AML-193 (cell line): ENCODE measurements around the gene TPK1.
"Not testable (repeated sequence)": the region's sequence is repeated elsewhere in the genome, so short reads cannot be mapped to it uniquely, and the experiment has no call there.

Experiments
- DNase-seq, 2 experiments: peaks; one replicate each; lab custom pipeline; 2025; lab: John Stamatoyannopoulos, UW

TPK1 gene

DNA sequence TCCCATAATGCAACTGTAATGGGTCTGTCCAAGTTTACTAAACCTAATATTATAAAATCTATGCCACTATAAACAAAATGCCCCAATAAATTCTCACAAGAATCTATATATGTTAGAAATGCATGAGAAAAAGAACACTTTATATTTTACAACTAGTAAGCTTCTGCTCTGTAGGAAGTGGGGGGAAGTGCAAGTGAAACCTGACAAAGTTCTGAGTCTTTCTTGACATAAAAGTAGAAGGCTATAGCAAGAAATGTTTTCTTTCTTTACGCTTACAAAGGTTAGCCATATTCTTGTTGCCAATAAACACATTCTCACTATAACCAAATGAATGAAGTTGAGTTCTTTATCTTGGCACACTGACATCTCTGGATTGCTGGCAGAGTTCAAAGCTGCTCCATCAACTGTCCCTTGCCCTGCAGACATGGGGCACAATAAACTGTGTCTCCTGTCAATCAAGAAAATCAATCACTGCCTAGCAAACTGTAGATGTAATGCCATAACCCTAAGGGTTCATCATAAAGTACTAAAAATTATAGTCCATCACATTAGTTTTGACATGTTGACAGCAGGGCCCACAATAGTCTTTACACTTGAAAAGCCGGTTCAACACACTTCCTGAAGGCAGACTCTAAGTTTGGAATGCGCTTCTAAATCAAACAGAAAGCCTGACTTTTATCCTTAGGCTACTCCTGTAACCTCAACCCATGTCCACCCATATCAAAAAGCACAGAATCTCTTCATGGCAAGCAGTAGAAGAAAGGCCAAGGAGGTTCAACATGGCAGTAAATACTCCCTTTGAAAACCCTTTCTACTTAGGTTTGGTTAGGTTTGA, 58.6 kb downstream of the TPK1 start:
- DNase-seq = no peak

DNA sequence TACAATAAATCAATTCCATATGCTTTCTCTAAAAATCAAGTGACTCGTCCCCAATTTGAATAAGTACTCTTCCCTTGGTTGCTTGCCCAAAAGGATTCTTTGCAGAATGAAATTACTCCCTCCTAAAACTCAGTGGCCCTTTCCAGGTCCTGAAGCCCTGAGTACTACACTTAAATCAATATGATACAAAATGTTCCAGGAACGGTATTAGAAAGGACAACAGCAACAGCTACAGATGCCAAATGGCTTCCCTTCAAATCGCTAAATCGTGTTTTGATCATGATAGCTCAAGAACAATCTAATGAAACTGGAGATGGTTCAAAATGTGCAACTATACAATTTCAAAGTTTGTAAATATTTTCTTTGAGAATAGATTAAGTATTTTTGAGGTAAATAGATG, 59.4 kb downstream of the TPK1 start:
- no peak for DNase-seq

DNA sequence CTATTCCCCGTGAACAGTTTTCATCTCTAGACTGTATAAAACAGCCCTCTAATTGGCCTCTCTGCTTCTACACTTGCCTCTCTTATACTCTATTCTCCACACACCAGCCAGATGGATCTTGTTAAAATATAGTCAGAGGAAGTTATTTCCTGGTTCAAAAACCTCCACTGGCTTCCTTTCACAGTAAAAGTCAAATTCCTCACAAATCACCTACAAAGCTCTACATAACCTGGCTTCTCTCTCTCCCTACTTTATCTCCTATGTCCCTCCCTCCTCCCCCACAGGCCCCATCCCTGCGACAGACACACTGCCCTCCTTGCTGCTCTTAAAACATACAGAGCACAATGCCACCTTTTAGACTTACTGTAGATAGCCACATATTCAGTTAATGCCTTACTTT, 60.1 kb downstream of the TPK1 start:
- DNase-seq = no peak

DNA sequence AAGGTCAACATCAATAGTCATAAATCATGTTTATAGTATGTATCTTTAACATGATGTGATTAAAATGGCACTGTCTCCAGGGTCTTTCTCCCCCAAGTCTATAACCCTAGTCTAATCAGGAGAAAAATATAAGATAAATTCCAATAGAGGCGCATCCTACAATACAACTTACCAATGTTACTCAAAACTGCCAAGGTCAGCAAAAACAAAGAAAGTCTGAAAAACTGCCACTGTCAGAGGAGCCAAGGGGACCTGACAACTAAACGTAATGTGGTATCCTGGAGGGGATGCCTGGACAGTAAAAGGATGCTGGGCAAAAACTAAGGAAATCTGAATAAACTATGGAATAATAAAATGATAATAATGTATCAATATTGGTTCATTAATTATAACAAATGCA, 63.9 kb downstream of the TPK1 start:
- no peak for DNase-seq

DNA sequence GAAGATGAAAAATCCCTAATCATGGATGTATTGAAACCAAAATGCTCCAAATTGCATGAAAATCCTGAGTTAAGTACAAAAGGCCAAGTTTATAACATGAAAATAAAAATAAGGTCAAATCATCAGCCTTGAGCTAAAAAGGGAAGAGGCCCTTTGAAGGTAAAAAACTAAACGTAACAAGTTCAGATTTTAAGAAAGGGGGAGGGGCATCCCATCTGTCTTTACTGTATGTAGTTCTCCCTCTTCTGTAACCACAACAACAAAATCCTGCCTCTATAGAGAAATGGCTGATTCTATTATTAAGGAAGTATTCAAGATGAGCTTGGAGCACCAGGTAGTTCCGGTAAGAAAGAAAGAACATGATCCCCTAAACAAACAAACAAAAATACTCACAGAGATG, 64.7 kb downstream of the TPK1 start:
- DNase-seq = no peak

DNA sequence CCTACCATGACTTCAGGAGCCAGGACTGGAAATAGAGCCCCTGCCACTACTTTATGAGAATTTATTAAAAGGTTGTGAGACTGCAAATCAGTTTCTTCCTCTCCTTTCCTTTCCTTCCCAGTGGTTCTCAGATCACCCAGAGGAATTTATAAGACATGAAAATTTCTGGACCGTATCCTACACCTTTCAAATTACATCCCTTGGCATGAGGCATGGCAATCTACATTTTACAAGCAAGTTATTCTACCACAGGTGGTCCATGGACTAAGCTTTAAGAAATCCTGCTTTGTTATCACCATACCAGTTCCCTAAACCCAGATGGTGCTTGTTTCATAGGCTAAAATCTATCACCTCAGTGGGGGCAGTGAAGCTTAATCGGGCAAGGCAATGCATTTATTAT, 66.5 kb downstream of the TPK1 start:
- DNase-seq = no peak

DNA sequence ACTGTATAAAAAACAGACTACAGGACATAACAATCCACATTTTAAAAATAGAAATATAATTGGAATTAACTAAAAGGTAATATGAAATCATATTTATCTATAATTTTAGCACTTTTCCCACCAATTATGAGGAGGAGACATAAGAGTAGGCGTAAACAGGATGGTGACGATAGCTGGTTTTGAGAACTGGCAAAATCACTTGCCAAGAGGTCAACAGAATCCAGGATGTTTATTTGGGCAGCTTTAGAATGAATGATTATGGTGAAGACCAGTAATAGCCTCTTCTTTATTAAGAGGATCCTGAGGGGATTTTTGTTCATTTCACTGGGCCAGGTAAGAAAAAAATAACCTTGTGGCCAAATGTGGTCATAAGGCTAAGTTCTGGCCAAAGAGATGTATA, 67.2 kb downstream of the TPK1 start:
- DNase-seq = no peak

DNA sequence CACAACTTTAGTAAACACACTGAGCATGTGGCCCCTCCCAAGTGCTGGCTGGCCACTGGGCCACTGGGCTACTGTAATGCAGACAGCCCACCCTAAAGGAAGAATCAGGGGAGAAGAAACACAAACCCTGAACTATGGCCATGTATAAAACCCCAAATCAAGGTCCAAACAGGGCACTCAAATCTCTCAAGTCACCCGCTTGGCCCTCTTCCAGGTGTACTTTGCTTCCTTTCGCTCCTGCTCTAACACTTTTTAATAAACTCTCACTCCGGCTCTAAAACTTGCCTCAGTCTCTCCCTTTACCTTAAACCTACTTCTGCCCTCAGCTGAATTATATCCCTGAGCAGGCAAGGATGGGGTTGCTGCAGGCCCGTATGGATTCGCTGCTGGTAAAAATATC, 72.6 kb downstream of the TPK1 start:
- no peak for DNase-seq

DNA sequence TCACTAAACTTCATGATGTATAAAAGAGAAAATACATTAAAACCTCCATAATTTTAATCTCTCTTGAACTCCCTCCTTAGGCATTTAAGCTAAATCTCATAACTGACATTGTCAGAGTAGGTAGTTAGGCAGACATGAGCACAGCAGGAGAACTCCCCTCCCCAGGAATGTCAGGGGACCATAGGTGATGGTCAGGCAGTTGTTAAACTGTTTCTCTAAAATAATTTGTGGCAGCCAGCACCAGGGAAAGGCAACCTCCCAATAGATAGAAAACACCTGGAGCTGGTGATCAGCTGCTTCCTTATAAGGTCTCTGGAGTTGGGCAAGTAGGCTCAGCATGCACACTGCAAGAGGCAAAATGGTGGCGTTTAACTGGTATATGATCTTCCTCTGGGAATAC, 73.0 kb downstream of the TPK1 start:
- no peak for DNase-seq

DNA sequence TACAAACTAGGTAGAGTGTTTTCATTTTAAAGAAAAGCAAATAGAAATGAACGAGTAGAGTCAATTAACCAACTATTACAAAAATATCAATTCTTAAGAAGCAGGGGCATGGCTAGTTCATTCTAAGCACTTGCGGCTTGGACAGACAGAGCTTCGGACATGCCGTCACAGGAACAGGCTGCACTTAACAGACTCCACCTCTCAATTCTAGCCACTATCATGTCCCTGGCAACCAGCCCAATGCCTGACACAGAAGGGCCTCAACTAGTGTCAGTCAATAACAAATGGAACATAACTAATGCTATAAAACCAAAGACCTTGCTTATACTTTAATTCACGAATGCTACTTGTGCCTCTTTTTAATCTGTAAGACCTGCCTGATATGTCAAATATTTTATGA, 74.4 kb downstream of the TPK1 start:
- DNase-seq = no peak

DNA sequence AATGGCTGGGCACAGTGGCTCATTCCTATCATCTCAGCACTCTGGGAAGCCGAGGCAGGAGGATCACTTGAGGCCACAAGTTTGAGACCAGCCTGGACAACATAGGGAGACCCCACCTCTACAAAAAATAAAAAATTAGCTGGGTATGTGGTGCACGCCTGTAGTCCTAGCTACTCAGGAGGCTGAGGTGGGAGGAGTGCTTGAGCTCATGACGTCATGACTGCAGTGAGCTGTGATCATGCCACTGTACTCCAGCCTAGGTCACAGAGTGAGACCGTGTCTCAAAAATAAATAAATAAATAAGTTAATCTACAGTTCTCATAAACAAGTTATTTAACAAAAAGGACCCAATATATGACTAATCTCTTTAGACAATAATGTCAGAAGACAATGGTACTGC, 76.2 kb downstream of the TPK1 start:
- DNase-seq = no peak

DNA sequence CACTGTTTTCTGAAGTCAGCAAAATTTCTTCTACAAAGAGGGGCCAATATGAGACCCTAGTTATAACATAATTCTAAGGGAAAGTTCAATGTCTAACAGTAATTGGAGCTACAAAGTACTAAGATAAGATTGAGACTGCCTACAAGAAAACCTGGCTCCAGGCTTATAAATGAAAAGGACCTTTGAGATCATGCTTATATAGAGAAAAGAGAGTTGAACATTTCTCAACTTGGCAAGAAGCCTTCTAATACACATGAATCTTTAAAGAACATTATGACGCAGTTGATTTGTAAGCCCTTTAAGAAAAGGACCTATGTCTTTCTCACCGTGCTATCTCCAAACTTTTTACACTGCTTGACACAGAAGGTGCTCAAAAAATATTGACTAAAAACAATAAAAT, 87.9 kb downstream of the TPK1 start:
- no peak for DNase-seq

DNA sequence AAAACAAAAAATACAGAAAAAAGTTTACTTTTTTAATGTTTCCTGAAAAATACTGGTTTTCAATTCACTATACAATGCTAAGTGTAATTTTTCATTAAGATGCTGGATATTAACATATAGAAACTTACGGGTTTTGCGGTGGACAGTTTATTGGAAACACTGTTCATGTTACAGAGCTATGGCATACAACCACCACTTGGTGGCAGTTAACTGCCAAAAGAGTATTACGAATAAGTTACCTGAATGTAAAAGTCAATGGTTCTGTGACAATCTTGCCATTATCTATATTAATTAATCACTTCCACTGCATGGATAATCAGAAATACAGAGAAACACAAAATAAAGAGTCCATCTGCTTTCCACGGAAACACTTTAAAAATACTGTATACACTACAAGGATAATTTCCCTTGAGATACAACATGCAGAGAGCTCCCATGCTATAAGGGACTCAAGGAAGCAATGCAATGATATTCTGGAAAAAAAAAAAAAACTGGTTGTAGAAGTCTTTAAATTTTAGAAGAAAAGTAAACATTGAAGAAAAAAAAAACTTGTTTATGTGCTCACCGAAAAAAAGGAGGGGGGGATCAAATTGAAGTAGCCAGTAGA, 97.0 kb downstream of the TPK1 start:
- peak; percentile 16 to 33 for DNase-seq

DNA sequence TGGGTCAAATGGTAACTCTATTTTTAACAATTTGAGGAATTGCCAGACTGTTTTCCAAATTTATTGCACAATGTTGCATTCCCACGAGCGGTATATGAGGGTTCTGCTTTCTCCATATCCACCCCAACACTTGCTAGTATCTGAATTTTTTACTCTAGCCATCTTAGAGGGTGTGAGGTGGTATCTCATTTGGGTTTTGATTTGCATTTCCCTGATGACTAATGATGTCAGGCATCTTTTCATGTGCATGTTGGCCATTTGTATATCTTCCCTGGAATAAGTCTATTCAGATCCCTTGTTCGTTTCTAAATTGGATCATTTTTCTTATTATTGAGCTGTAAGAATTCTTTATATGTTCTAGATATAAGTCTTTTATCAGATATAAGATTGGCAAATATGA, 97.7 kb downstream of the TPK1 start:
- no peak for DNase-seq

DNA sequence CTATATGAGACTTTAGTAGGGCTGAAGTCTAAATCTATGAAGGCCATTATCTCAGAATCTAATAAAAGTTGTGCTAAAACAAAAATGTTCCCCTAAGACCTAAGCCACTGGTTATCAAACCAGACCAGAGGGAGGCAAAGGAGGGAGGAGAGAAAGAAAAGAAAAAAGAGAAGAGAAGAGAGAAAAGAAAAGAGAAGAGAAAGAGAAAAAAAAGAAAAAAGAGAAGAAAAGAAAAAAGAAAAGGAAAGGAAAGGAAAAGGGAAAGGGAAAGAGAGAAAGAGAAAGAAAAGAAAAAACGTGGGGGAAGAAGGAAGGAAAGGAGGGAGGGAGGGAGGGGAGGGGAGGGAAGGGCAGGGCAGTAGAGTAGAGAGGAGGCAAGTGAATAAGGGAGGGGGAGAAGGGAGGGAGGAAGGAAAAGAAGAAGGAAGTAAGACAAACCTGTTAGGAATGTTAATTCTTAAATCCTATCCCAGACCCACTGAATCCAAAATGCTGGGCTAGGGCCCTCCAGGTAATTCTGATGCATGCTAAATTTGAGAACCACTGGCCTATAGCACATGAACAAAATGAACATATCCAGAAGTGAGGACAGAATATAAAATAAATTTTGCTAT, 98.9 kb downstream of the TPK1 start:
- no peak for DNase-seq

DNA sequence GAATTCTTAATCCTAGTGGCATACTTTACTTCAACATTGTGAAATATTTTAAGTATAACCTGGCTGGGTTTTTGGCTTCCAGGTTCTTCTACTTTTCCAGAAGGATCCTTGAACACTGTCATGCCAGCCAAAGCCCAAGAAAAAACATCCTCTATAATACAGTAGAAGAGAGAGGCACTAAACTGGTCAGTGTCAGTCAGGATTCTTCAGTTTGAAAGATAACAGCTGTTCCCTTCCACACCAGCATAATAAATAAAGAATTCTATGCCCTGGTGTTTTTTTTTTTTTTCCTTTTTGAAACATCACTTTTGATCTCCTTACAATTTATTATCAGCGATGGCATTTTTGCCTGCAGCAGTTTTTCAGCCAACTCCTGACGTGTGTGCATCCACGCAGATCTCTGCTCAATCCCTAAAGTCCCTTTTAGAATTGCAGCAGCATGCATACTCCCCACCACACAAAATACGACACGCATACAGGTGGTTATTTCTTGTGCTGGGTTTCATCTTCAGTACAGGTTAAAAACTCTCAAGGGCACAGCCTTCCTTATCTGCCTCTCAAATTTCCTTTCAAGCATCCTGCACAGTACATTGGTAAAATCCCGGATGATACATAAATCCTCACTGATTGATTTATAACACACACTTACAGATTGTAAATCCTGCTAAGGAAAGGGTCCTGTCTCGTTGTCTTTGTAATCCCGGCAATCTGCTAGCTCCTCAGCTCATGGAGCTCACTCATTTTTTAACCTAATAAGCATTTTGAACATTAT, 100.2 kb downstream of the TPK1 start:
- DNase-seq = no peak

DNA sequence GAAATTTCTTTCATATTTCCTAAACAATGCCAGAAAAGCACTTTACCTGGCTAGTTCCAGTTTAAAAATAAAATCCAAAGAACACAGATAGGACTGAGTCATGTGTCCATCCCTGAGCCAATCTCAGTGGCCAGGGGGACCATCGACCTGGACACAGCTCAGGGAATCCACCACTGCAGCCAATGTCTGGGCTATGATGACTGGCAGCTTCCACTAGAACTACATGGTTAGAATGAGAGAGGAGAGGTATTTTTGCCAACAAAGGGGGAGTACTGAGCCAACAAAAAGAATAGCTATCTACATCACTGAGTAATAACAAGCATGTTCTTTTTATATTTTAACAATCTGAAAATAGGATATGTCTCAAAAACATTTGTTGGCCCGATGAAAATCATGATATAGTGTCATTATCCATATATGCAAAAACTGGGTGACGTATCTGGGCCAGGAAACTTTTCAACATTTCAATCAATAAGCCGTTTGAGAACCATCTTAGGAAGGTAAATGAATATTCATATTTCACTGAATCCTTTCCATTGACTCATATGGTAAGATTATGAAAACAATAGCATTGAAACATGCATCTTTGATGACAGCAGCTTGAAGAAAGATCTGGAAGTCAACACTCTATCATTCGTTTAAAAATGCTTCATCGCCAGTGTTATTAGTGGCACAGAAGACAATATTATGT, 104.0 kb downstream of the TPK1 start:
- no peak for DNase-seq

DNA sequence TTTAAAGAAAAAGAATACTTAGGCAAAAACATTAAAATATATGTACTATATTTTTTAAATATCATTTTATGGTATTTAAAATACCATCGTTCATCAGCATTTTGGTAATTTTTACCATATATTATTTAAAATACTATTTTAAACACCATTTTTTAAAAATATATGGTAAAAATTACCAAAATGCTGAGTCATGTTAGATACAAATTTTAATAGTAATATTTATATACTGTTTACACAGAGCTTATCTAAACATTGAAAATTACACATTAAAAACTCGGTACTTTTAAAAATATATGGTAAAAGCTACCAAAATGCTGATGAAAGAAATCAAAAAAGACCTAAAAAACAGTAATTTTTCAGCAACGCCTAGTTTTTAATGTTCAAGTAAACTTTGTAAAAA, 105.6 kb downstream of the TPK1 start:
- no peak for DNase-seq

DNA sequence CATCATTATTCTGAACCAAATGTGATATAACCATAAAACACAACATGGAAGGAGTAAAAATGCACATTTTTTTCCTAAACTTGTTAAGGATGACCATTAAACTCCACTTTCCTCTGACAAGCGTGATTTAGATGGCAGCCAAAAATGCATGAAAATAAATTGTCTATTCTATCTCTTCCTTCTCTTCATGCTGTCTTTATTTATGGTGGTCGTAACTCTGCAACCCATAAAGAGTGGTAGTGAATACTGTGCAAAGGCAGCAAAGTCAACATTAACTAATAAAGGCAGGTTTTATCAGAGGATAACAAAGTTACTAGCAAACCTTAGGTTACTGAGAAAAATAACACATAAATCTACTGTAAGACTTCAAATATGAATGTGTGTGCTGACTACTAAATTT, 106.6 kb downstream of the TPK1 start:
- DNase-seq = no peak

DNA sequence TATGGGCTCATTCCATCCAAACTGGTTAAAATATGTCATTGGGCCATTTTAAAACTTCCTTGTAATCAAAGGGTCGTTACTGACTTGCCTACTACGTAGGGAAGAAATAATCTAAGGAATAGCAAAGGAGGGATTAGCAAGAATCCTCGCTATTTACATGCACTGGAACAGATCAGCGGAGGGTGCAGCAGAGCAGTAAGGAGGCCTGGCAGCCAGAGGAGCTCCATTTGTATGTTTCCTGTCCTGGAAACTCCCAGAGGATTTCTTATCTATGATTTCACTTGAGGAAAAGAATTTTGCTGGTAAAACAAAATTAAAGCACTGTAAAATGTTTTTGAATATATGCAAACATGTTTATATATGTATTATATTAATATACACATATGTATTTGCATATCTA, 107.3 kb downstream of the TPK1 start:
- no peak for DNase-seq

DNA sequence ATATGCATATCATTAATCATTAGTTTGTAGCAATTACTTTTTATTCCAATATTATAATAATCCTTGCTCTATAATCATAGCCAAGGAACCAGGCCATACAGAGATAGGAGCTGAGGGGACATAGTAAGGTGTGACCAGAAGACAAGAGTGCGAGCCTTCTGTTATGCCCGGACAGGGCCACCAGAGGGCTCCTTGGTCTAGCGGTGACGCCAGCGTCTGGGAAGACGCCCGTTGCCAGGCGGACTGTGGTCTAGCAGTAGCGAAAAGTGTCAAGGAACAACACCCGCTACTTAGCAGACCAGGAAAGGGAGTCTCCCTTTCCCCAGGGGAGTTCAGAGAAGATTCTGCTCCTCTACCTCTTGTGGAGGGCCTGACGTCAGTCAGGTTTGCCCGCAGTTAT, 109.0 kb downstream of the TPK1 start:
- not testable (repeated sequence) for DNase-seq

DNA sequence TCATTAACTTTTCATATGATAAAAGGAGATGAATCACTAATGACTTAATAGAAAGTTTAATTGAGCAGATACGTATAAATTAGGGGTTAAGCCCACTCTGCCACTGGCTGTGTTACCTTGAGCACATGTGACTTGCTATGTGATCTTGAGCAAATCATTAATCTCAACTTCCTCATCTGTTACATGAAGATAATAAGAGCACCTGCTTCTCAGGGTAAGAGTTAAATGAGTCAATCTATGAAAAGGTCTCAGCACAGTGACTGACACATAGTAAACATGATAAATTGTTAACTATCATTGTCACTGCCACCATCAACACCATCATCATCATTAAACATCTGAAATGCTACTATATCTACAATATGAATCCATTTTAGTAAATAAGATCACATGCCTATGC, 110.8 kb downstream of the TPK1 start:
- no peak for DNase-seq
